Breast epithelium (tissue), 4 donors: ENCODE measurements around the gene C8A. TPM values are rescaled to one million over a fixed set of nuclear protein-coding genes. Genes with fewer than 3 reads are reported as not detected.

Experiments
- DNase-seq, 2 donors: peaks; one replicate each; pipeline ENCODE4 v3.0.0-alpha.2; 2019; ENCODE audit warnings: low spot score in 2 of 2
- H3K27ac ChIP-seq, 2 donors: fragments of 200-600 bp; sonication (generic) in 1 of 2; one replicate each; pipeline ENCODE4 v1.5.1; 2016 to 2019; ENCODE audit warnings: mild to moderate bottlenecking in 1 of 2
- H3K27me3 ChIP-seq, 2 donors: fragments of 200-600 bp; sonication (generic) in 1 of 2; one replicate each; pipeline versions ENCODE4 v1.5.1 to v1.6.0; 2017 to 2019; ENCODE audit warnings: control low read depth in 1 of 2, mild to moderate bottlenecking in 1 of 2
- H3K36me3 ChIP-seq: fragments of 200-600 bp; one replicate; pipeline ENCODE4 v1.5.1; 2019
- H3K4me1 ChIP-seq, 2 donors: fragments of 200-600 bp; sonication (generic); one replicate each; pipeline ENCODE4 v1.5.1; 2016 to 2019; ENCODE audit warnings: control low read depth in 1 of 2
- H3K4me3 ChIP-seq, 3 donors: fragments of 200-600 bp; sonication (generic); 1 replicate in 2 of 3; 2 replicates in 1 of 3; pipeline ENCODE4 v1.5.1; 2016 to 2019; ENCODE audit warnings: mild to moderate bottlenecking in 3 of 3, moderate library complexity in 2 of 3
- H3K9me3 ChIP-seq, 2 donors: fragments of 200-600 bp; sonication (generic) in 1 of 2; one replicate each; pipeline ENCODE4 v1.5.1; 2016 to 2019; ENCODE audit warnings: control low read depth in 1 of 2
- POLR2A ChIP-seq: fragments of 450-650 bp; IDR thresholded peaks from one replicate; pipeline ENCODE4 v1.6.1; 2016; ENCODE audit warnings: antibody characterized with exemption, mild to moderate bottlenecking, moderate library complexity
- POLR2AphosphoS5 ChIP-seq, 3 donors: sonication (generic); formaldehyde crosslinking; IDR thresholded peaks; one replicate each; pipeline ENCODE4 v1.6.1; 2017; ENCODE audit warnings: antibody characterized with exemption in 3 of 3
- intact Hi-C: fragments of 100-400 bp; cut with DNase I; formaldehyde crosslinking; loops from one replicate; pipeline ENCODE4 v1.15.1; 2023; ENCODE audit warnings: low total_unique reads
- total RNA-seq, 3 donors: library from RNA; depleted of rRNA; stranded (reverse); fragments of >200 nt; gene quantifications; one replicate each; pipeline ENCODE4 v1.1.0, GENCODE V29; 2016
- TF ChIP-seq, protein P1 (sequence below), 3 donors: fragments of 450-650 bp; IDR thresholded peaks; one replicate each; pipeline ENCODE4 v1.5.1; 2016 to 2017; ENCODE audit warnings: antibody characterized with exemption in 3 of 3, mild to moderate bottlenecking in 3 of 3, moderate library complexity in 3 of 3

C8A gene
- total RNA-seq, 3 donors from 2014 or later, result not detected

GRCh38 chr1:56903778-56904177 lies 49.2 kb downstream of the C8A start:
- Histone ChIP-seq H3K36me3 (no peaks in the 10 kb centered on the region), H3K9me3 (no peaks in the 10 kb centered on the region), H3K4me3 (no peak overlapping the region), H3K27ac (no peak overlapping the region), H3K27me3 (no peaks in the 10 kb centered on the region), H3K4me1 (no peaks in the 10 kb centered on the region)
- DNase-seq, result no peak
- TF ChIP-seq POLR2A (no peak), POLR2AphosphoS5 (IDR thresholded peaks at IDR 0.05) (no peak)
- TF ChIP-seq, protein P1, sequence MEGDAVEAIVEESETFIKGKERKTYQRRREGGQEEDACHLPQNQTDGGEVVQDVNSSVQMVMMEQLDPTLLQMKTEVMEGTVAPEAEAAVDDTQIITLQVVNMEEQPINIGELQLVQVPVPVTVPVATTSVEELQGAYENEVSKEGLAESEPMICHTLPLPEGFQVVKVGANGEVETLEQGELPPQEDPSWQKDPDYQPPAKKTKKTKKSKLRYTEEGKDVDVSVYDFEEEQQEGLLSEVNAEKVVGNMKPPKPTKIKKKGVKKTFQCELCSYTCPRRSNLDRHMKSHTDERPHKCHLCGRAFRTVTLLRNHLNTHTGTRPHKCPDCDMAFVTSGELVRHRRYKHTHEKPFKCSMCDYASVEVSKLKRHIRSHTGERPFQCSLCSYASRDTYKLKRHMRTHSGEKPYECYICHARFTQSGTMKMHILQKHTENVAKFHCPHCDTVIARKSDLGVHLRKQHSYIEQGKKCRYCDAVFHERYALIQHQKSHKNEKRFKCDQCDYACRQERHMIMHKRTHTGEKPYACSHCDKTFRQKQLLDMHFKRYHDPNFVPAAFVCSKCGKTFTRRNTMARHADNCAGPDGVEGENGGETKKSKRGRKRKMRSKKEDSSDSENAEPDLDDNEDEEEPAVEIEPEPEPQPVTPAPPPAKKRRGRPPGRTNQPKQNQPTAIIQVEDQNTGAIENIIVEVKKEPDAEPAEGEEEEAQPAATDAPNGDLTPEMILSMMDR (IDR thresholded peaks at IDR 0.05), result no peak
- intact Hi-C loops, result no loop called here

DNA sequence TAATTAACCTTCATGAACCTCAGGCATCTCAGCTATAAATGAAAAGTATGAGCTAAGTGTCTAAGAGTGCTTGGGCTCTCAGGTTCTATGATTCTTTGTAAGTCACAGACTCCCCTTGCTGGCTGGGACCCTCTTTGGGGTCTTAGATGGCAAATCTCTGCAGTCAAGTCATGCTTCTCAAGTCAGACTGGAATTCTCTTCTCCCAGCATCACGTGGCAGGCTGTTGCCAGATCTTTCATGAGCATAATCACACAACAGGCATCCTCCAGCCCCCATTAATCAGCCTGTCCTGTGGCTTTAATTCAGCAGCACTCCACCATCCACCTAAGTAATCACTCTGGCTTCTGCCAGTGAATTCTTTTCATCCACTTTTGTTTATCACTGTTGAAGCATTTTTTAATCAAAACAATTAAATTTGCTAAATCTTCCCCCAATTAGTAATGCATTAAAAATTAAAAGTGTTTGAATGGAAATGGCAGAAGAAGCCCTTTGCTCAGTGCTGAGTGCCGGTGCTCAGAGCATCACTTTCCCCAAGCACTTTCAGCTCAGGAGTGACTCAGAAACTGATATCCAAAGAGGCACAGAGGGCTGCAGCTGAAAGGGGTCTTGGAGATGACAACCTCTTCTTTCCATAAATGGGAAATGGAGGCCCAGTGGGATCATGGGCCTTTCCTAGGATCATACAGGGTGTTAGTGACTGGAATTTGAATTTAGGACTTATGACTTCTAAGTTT lies 50.2 kb downstream of the C8A start:
- DNase-seq, result no peak
- no peaks in the 10 kb centered on the region for H3K36me3 ChIP-seq
- no peak for TF ChIP-seq POLR2AphosphoS5 (IDR thresholded peaks at IDR 0.05)
- TF ChIP-seq POLR2A, result no peak
- TF ChIP-seq, protein P1 (IDR thresholded peaks at IDR 0.05), result no peak
- H3K27ac ChIP-seq, result no peak overlapping the region
- no peaks in the 10 kb centered on the region for H3K27me3 ChIP-seq
- H3K4me1 ChIP-seq, result no peaks in the 10 kb centered on the region
- H3K4me3 ChIP-seq, result no peak overlapping the region
- intact Hi-C loops, result no loop called here
- H3K9me3 ChIP-seq, result no peaks in the 10 kb centered on the region

- TF ChIP-seq POLR2A, result no peak
- TF ChIP-seq POLR2AphosphoS5 (IDR thresholded peaks at IDR 0.05), result no peak
- TF ChIP-seq, protein P1 (IDR thresholded peaks at IDR 0.05), result no peak
- Histone ChIP-seq H3K9me3 (no peaks in the 10 kb centered on the region), H3K36me3 (no peaks in the 10 kb centered on the region), H3K27me3 (no peaks in the 10 kb centered on the region), H3K4me3 (no peak overlapping the region), H3K4me1 (no peaks in the 10 kb centered on the region), H3K27ac (no peak overlapping the region)
- intact Hi-C loops, result no loop called here
- no peak for DNase-seq
Measured at GRCh38 chr1:56905667-56906066, 51.1 kb downstream of the C8A start.

DNA sequence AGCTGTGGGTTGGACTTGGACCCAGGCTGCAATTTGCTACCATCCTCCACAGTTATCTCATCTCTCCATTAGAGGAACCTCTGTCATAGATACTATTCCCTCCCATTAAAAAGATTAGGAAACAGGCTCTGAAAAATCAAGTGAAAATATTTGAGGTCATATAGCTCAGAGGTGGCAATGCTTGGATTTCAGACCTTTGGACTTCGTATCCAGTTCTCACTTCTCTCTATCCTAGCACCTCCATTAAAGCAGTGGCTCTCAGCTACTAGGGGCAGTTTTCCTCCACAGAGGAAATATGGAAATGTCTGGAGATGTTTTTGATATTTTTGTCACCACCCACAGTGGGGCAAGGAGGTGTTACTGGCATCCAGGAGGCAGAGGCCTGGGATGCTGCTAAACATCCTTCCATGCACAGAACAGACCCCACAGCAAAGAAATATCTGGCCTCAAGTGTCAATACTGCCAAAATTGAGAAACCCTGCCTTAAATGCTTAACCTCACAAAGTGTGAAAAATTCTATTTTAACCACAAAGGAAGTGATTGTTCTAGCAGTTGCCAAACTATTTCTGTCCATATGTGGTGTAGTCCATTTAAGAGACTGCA lies 54.1 kb downstream of the C8A start:
- intact Hi-C loops, result loop anchor here (2.0 kb wide), 1 partner anchor 58 kb away; the partner anchor contains the start of gene C8B
- Histone ChIP-seq H3K9me3 (no peaks in the 10 kb centered on the region), H3K27ac (no peak overlapping the region), H3K4me1 (no peaks in the 10 kb centered on the region), H3K36me3 (no peaks in the 10 kb centered on the region), H3K27me3 (no peaks in the 10 kb centered on the region), H3K4me3 (no peak overlapping the region)
- no peak for DNase-seq
- TF ChIP-seq POLR2AphosphoS5 (IDR thresholded peaks at IDR 0.05) (no peak), POLR2A (no peak)
- TF ChIP-seq, protein P1 (IDR thresholded peaks at IDR 0.05), result no peak

DNA sequence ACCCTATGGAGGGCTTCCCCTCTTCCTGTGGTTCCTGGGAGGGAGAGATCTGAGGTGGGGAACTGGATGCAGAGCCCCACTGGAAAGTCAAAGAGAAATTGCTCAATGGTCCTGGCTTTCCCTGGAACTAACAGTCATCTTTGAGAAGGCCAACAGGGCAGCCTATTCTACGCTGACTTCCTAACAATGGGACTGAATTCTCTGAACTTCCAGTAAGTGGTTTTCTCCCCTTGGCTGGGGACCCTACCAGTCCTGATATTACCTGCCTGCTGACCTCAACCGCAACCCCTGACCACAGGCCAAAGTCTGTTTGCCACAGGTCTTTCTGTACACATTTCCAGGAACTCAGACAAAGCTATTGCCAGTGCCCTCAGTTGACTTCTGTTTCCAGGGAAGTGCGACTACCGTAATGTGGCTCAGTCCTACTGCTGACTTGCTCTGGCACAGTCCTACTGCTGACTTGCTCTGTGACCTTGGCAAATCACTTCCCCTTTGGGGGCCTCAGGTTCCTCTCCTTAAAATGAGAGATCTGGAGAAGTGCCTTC lies 55.9 kb downstream of the C8A start:
- Histone ChIP-seq H3K4me3 (no peak overlapping the region), H3K27me3 (no peaks in the 10 kb centered on the region), H3K27ac (no peak overlapping the region), H3K36me3 (no peaks in the 10 kb centered on the region), H3K4me1 (no peaks in the 10 kb centered on the region), H3K9me3 (no peaks in the 10 kb centered on the region)
- no peak for DNase-seq
- TF ChIP-seq, protein P1 (IDR thresholded peaks at IDR 0.05), result no peak
- TF ChIP-seq POLR2A (no peak), POLR2AphosphoS5 (IDR thresholded peaks at IDR 0.05) (no peak)
- intact Hi-C loops, result no loop called here
